Kidney (tissue), 14 donors: ENCODE measurements around the gene LRRC49. TPM values are rescaled to one million over a fixed set of nuclear protein-coding genes. Genes with fewer than 3 reads are reported as not detected.
"Not testable (repeated sequence)": the region's sequence is repeated elsewhere in the genome, so short reads cannot be mapped to it uniquely, and the experiment has no call there.

Source experiments
- DNase-seq, 5 donors: peaks; one replicate each; pipeline ENCODE4 v3.0.0-alpha.2; 2013 to 2020
- FAIRE-seq: peaks from 2 replicates; lab custom pipeline; 2012; peaks lifted over from hg19 to GRCh38; lab: Jason Lieb, UNC
- H3K27ac ChIP-seq, 2 donors: one replicate each; pipeline ENCODE4 v1.7.0; 2013; ENCODE audit warnings: low read depth in 2 of 2, low read length in 2 of 2, inconsistent platforms in 1 of 2
- H3K27me3 ChIP-seq: one replicate; pipeline ENCODE4 v1.7.1; 2013; ENCODE audit warnings: low read length, inconsistent platforms; ENCODE audit not compliant: control insufficient read depth, insufficient read depth
- H3K36me3 ChIP-seq, 3 donors: one replicate each; pipeline versions ENCODE4 v1.7.0 to v1.7.1; 2013; ENCODE audit warnings: low read length in 3 of 3, control low read depth in 1 of 3, inconsistent platforms in 1 of 3; ENCODE audit not compliant: insufficient read depth in 3 of 3, control insufficient read depth in 2 of 3
- H3K4me1 ChIP-seq, 3 donors: one replicate each; pipeline versions ENCODE4 v1.7.0 to v1.7.1; 2013; ENCODE audit warnings: low read length in 3 of 3, inconsistent platforms in 1 of 3, low read depth in 1 of 3; ENCODE audit not compliant: control insufficient read depth in 2 of 3, insufficient read depth in 2 of 3
- H3K4me3 ChIP-seq, 3 donors: one replicate each; pipeline versions ENCODE4 v1.7.0 to v1.8.1; 2013; ENCODE audit warnings: low read length in 3 of 3, control low read depth in 1 of 3, inconsistent platforms in 1 of 3
- H3K9ac ChIP-seq, 3 donors: one replicate each; pipeline versions ENCODE4 v1.7.0 to v1.7.1; 2013; ENCODE audit warnings: low read length in 3 of 3, control low read depth in 1 of 3, inconsistent platforms in 1 of 3
- H3K9me3 ChIP-seq, 3 donors: one replicate each; pipeline versions ENCODE4 v1.7.0 to v1.7.1; 2013; ENCODE audit warnings: low read length in 3 of 3, control low read depth in 1 of 3, inconsistent platforms in 1 of 3; ENCODE audit not compliant: control insufficient read depth in 2 of 3, insufficient read depth in 1 of 3
- CTCF ChIP-seq: IDR thresholded peaks from 3 replicates; pipeline ENCODE4 v1.5.1; 2012; ENCODE audit warnings: mild to moderate bottlenecking, moderate library complexity, borderline replicate concordance; ENCODE audit not compliant: insufficient read depth; ENCODE audit errors: extremely low read depth
- intact Hi-C: fragments of 100-400 bp; cut with DNase I; formaldehyde crosslinking; loops from one replicate; pipeline ENCODE4 v1.11.1; 2022
- polyA plus RNA-seq: library from polyadenylated mRNA; stranded (reverse); fragments of 350-450 nt; fragmentation: Illumina TruSeq; extraction: RNeasy Lipid Tissue Mini Kit (QIAGEN cat#74804); gene quantifications from one replicate; pipeline ENCODE4 v1.2.3, GENCODE V29; 2014; ENCODE audit warnings: low read depth, low replicate concordance; ENCODE audit not compliant: insufficient read depth
- total RNA-seq: library from RNA; stranded (reverse); fragmentation: NEBNext Ultra II Directional; extraction: Animal tissue kit (Norgen Biotek cat#: 25700); gene quantifications from one replicate; pipeline ENCODE4 v1.2.1, GENCODE V29; 2021
- donor health status: control.
- donor health status: control.
- donor health status: control.
- donor health status: control.
- donor health status: control.
- donor health status: DM: yes; HTN: yes; CAD: no.
- donor health status: Normal renal cell carcinoma (clear cell type).

The LRRC49 gene
- total and polyA plus RNA-seq, 2 donors from 2014 or later: 13.2 to 14.2 TPM

- Histone ChIP-seq H3K27ac (no peak overlapping the region), H3K27me3 (no peaks in the 10 kb centered on the region), H3K9ac (no peak overlapping the region), H3K4me3 (no peak overlapping the region), H3K4me1 (no peaks in the 10 kb centered on the region), H3K9me3 (no peaks in the 10 kb centered on the region), H3K36me3 (no peaks in the 10 kb centered on the region)
- no peak for DNase-seq
- TF ChIP-seq CTCF: no peak
- intact Hi-C loops: no loop called here
- no peak for FAIRE-seq
Measured at GRCh38 chr15:71015342-71015741, 122.7 kb downstream of the LRRC49 start.

GRCh38 chr15:71031232-71031631, 138.6 kb downstream of the LRRC49 start:
- H3K4me3 ChIP-seq, H3K27me3 ChIP-seq, DNase-seq, H3K9ac ChIP-seq, H3K4me1 ChIP-seq, intact Hi-C loops, H3K9me3 ChIP-seq, H3K27ac ChIP-seq, FAIRE-seq, H3K36me3 ChIP-seq: not testable (repeated sequence)

- FAIRE-seq: not testable (repeated sequence)
Measured at GRCh38 chr15:71035478-71035877, 142.9 kb downstream of the LRRC49 start.

GRCh38 chr15:71042356-71042922, 149.8 kb downstream of the LRRC49 start:
- Histone ChIP-seq H3K4me1 (no peaks in the 10 kb centered on the region), H3K4me3 (no peak overlapping the region), H3K9ac (no peak overlapping the region), H3K27ac (no peak overlapping the region), H3K9me3 (no peaks in the 10 kb centered on the region), H3K27me3 (no peaks in the 10 kb centered on the region), H3K36me3 (no peaks in the 10 kb centered on the region)
- TF ChIP-seq CTCF: no peak
- DNase-seq (no peak), FAIRE-seq (no peak)
- intact Hi-C loops: no loop called here

More at GRCh38 chr15:71035478-71035877, 142.9 kb downstream of the LRRC49 start:
- DNase-seq, H3K9ac ChIP-seq, intact Hi-C loops, H3K4me3 ChIP-seq, H3K27ac ChIP-seq, H3K36me3 ChIP-seq, H3K27me3 ChIP-seq, H3K9me3 ChIP-seq, H3K4me1 ChIP-seq: not testable (repeated sequence)
